ENCODE data around the gene SKP1. TPM values are rescaled to one million over a fixed set of nuclear protein-coding genes. Genes with fewer than 3 reads are reported as not detected.

Gene SKP1
- total RNA-seq, 1 donor from 2014 or later, result 147 TPM

DNA sequence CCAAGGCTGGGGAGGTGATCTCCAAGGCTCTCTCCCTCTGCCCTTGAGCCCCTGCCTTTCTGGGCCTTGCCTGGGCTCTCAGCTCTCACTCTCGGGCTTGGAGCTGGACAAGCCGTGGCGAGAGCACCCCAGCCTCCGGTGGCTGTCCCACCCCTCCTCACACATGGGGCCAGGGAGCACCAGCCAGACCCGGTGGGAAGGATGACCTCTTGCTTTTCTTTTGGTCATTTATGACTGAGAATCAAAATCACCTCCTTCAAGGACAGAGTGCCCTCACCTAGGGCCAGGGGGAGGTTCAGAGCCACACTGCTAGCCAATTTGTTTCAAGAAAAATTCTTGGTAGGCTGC lies 48.1 kb downstream of the SKP1 start:
- H3K27me3 ChIP-seq, result no peaks in the 10 kb centered on the region
- H3K36me3 ChIP-seq, result no peaks in the 10 kb centered on the region
- intact Hi-C loops (cut with DNase I), result no loop called here
- no peaks in the 10 kb centered on the region for H3K9me3 ChIP-seq
- no peak overlapping the region for H3K4me3 ChIP-seq
- no peak overlapping the region for H3K27ac ChIP-seq
- H3K4me1 ChIP-seq, result peaks cover 33% of the 10 kb centered on the region
- TF ChIP-seq, protein P1, sequence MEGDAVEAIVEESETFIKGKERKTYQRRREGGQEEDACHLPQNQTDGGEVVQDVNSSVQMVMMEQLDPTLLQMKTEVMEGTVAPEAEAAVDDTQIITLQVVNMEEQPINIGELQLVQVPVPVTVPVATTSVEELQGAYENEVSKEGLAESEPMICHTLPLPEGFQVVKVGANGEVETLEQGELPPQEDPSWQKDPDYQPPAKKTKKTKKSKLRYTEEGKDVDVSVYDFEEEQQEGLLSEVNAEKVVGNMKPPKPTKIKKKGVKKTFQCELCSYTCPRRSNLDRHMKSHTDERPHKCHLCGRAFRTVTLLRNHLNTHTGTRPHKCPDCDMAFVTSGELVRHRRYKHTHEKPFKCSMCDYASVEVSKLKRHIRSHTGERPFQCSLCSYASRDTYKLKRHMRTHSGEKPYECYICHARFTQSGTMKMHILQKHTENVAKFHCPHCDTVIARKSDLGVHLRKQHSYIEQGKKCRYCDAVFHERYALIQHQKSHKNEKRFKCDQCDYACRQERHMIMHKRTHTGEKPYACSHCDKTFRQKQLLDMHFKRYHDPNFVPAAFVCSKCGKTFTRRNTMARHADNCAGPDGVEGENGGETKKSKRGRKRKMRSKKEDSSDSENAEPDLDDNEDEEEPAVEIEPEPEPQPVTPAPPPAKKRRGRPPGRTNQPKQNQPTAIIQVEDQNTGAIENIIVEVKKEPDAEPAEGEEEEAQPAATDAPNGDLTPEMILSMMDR (IDR thresholded peaks at IDR 0.05), result no peak
- TF ChIP-seq POLR2A (IDR thresholded peaks at IDR 0.05) (no peak), POLR2AphosphoS5 (IDR thresholded peaks at IDR 0.05; ENCODE audit: insufficient read depth in 1 of 2, low read depth in 1 of 2) (no peak)
- DNase-seq (ENCODE audit: extremely low spot score in 2 of 2), result no peak

DNA sequence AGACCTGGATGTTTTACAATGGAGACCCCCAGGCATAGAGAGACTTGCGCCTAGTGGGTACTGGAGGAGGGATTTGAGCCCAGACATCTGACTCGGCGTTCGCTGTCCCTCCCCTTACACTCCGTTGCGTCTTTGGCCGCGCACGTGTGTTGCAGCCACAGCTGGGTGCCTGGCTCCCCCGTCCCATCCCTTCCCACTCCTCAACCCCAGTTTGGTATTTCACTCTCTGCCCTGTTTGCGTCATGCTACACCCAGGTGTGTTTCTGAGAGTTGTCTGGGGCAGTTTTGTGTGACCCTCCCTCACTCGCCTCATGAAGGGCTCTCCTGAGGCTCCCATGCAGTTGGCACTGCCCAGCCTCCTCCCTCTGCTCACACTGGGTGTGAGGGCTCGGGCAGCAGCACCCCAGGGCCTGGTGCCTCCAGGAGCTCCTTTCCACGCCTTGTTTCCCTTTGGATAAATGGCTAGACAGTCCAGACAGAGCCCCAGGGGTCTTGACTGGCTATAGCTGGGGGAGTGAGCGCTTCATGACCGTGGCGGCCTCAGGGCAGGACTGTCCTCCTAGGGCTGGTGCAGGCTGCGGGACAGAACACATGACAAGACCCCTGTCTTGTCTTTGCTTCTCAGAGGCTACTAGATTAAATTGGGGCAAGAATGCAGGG lies 48.6 kb downstream of the SKP1 start:
- Histone ChIP-seq H3K36me3 (no peaks in the 10 kb centered on the region), H3K27me3 (no peaks in the 10 kb centered on the region), H3K4me1 (peaks cover 29% of the 10 kb centered on the region), H3K4me3 (no peak overlapping the region), H3K27ac (no peak overlapping the region), H3K9me3 (no peaks in the 10 kb centered on the region)
- DNase-seq (ENCODE audit: extremely low spot score in 2 of 2), result no peak
- no peak for TF ChIP-seq POLR2A (IDR thresholded peaks at IDR 0.05)
- TF ChIP-seq, protein P1 (IDR thresholded peaks at IDR 0.05), result no peak
- TF ChIP-seq POLR2AphosphoS5 (IDR thresholded peaks at IDR 0.05; ENCODE audit: insufficient read depth in 1 of 2, low read depth in 1 of 2), result no peak
- intact Hi-C loops (cut with DNase I), result no loop called here

DNA sequence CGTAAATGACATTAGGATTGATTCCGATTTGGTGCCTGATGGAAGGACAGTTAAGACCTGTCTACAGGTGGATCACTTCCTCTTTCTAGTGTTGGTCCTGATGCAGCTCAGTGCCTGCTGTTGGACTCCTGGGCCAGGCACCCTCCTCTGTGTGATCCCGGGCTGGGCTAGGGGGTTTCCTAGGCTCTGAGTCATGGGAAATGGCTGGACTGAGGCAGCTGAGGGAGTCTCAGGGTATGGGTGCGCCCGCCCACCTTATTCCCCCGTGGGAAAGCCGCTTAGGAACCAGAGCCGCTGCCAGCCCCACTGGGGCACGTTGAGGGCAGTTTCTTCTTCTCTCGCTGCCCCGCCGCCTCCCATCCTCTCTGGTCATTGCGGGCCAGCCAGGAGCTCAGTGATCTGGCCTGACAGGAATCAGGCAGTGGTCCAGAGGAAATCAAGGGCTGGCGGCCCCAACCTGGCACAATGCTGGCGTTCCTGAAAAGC lies 49.3 kb downstream of the SKP1 start:
- Histone ChIP-seq H3K4me1 (peaks cover 29% of the 10 kb centered on the region), H3K36me3 (no peaks in the 10 kb centered on the region), H3K27ac (no peak overlapping the region), H3K9me3 (no peaks in the 10 kb centered on the region), H3K4me3 (no peak overlapping the region), H3K27me3 (no peaks in the 10 kb centered on the region)
- intact Hi-C loops (cut with DNase I), result no loop called here
- TF ChIP-seq POLR2AphosphoS5 (IDR thresholded peaks at IDR 0.05; ENCODE audit: insufficient read depth in 1 of 2, low read depth in 1 of 2) (no peak), POLR2A (IDR thresholded peaks at IDR 0.05) (no peak)
- TF ChIP-seq, protein P1 (IDR thresholded peaks at IDR 0.05), result no peak
- no peak for DNase-seq (ENCODE audit: extremely low spot score in 2 of 2)

DNA sequence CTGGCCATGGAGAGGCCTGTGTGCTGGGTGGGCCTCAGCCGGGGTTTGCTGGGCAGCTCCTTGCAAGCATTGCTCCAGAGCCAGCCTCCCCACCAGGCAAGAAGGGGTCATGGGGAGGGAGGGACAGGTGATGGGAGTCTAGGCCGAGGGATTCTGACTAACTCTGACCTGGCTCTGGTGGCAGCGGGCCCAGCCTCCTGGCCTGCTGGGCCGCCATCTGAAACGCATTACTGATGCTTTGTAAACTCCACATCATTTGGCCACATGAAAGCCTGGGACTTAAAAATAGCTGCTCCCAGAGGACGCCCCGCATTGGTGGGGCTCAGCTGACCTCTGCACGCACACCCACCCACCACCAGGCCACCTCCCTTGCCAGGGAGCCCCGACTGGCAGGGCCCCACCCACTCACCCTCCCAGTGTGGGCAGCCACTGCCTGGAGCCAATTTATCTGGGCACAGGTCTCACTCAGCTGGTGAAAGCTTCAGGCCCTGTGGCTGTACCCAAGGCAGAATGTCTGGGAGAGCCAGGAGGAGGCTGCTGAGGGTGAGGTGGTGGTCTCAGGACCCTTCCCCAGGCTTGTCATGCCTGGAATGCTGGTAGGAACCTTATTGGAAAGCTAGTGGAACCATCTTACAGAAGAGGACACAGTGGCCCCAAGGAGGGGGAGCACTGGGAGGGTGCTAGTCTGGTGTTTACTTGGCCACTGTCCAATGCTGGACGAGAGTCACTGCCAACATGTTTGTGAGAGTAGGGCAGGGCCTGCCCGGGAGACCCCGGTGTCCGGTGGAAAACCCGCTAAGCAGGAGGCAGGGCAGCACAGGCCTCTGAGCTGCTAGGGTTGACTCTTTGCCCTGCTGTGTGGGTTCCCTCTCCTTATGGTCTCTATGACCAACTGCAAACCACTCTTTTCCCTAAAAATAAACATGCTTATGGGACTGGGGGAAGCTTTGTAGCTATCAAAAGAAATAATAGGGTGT lies 51.4 kb downstream of the SKP1 start:
- TF ChIP-seq POLR2AphosphoS5 (IDR thresholded peaks at IDR 0.05; ENCODE audit: insufficient read depth in 1 of 2, low read depth in 1 of 2), result peak in 1 of 2 donors; percentile 61
- TF ChIP-seq POLR2A (IDR thresholded peaks at IDR 0.05), result no peak
- no peak for DNase-seq (ENCODE audit: extremely low spot score in 2 of 2)
- H3K36me3 ChIP-seq, result no peaks in the 10 kb centered on the region
- peaks cover 29% of the 10 kb centered on the region for H3K4me1 ChIP-seq
- no peaks in the 10 kb centered on the region for H3K27me3 ChIP-seq
- H3K27ac ChIP-seq, result peak overlapping the region; percentile 79
- H3K9me3 ChIP-seq, result no peaks in the 10 kb centered on the region
- intact Hi-C loops (cut with DNase I), result no loop called here
- H3K4me3 ChIP-seq, result no peak overlapping the region

DNA sequence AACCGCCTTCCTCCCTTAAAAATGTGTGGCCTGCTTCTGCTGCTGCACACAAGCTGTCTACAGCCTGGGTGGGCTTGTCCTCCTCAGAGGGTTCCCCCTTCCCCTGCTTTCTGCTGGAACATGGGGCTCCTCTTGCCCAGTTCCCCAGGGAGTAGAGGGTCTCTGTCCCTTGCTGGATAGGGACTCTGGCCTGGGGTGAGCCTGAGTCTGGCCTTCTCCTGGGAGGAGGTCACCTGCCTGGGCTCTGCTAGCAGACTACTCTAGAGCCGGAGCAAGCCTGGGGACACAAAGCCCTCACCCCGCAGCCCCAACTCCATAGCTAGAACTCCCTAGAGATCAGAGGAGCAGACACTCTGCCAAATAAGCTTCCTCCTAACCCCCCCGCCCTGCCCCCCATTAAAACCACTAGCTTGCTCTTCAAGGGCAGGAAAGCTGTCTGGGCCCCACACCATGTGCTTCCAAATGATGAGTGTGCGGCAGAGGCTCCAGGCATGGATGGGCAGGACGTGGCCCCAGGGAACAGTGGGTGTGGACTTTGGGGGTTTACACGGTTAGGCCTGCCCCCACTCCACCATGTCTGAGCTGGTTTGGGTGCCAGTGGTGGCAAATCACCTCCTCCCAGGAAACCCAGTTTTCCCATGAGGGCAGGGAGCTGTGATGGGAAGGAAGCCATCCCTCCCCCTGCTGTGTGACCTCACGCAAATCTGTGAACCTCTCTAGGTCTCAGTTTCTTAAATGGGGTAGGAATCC lies 52.3 kb downstream of the SKP1 start:
- no peaks in the 10 kb centered on the region for H3K9me3 ChIP-seq
- DNase-seq (ENCODE audit: extremely low spot score in 2 of 2), result no peak
- no peaks in the 10 kb centered on the region for H3K27me3 ChIP-seq
- no peaks in the 10 kb centered on the region for H3K36me3 ChIP-seq
- intact Hi-C loops (cut with DNase I), result no loop called here
- H3K4me3 ChIP-seq, result no peak overlapping the region
- peaks cover 29% of the 10 kb centered on the region for H3K4me1 ChIP-seq
- no peak for TF ChIP-seq POLR2A (IDR thresholded peaks at IDR 0.05)
- no peak for TF ChIP-seq POLR2AphosphoS5 (IDR thresholded peaks at IDR 0.05; ENCODE audit: insufficient read depth in 1 of 2, low read depth in 1 of 2)
- TF ChIP-seq, protein P1 (IDR thresholded peaks at IDR 0.05), result no peak
- H3K27ac ChIP-seq, result peak overlapping the region; percentile 79
